GM12873 (cell line): Measurements from ENCODE around the gene KLHL28.

Source experiments
- CTCF ChIP-seq: IDR thresholded peaks from 2 replicates; pipeline ENCODE4 v1.5.1; 2012; ENCODE audit warnings: low read depth, mild to moderate bottlenecking, moderate library complexity, low read length, control low read depth; ENCODE audit not compliant: insufficient read depth; ENCODE audit errors: missing control alignments

Gene KLHL28

GRCh38 chr14:44968714-44969113 lies 7.0 kb upstream of the KLHL28 start:
- no peak for TF ChIP-seq CTCF

- no peak for TF ChIP-seq CTCF
These were observed 5.0 kb upstream of the KLHL28 start for GRCh38 chr14:44966601-44967336.

DNA sequence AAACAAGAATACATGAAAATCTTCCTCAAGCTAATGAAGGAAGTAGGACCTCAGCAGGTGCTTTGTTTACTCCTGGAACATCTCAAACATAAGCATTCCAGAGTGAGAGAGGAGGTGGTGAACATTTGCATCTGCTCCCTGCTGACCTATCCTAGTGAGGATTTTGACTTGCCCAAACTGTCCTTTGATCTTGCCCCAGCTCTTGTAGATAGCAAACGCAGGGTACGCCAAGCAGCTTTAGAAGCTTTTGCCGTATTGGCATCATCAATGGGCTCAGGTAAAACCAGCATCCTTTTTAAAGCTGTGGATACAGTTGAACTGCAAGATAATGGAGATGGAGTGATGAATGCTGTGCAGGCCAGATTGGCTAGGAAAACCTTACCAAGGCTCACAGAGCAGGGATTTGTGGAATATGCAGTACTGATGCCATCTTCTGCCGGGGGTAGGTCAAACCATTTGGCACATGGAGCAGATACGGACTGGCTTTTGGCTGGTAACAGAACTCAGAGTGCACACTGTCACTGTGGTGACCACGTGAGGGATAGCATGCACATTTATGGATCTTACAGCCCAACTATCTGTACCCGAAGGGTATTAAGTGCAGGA lies 2.1 kb upstream of the KLHL28 start:
- no peak for TF ChIP-seq CTCF

- no peak for TF ChIP-seq CTCF
These were observed 1.3 kb upstream of the KLHL28 start for GRCh38 chr14:44963044-44963528.

- TF ChIP-seq CTCF: no peak
These were observed 742 bp upstream of the KLHL28 start for GRCh38 chr14:44962334-44963043.

DNA sequence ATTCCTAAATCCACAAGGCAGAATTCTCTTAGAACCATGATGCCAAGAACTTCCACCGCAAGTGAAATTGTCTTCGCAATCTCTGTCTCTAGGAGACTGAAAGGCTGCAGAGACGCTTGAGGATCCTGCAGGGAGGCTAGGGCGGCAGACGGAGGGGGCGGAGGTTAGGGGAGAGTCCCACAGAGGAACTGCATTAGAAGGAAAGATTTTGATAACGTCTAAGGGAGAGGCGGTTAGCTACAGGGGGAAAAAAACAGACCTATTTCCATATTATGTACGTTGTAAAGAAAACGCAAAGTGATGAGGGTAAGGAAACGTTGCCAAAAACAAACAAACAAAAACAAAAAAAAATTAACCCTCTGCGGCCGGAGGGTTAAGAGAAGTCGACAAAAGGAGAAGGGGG lies 595 bp downstream of the KLHL28 start:
- no peak for TF ChIP-seq CTCF

GRCh38 chr14:44960646-44961045 lies 1.1 kb downstream of the KLHL28 start:
- TF ChIP-seq CTCF: no peak
